Putamen (tissue), 1 donor: Measurements from ENCODE around the gene MARVELD3.
"Not testable (repeated sequence)": the region's sequence is repeated elsewhere in the genome, so short reads cannot be mapped to it uniquely, and the experiment has no call there.

Source experiments
- DNase-seq: peaks from one replicate; pipeline ENCODE4 v3.0.0-alpha.2; 2016; ENCODE audit warnings: low spot score

Gene MARVELD3

DNA sequence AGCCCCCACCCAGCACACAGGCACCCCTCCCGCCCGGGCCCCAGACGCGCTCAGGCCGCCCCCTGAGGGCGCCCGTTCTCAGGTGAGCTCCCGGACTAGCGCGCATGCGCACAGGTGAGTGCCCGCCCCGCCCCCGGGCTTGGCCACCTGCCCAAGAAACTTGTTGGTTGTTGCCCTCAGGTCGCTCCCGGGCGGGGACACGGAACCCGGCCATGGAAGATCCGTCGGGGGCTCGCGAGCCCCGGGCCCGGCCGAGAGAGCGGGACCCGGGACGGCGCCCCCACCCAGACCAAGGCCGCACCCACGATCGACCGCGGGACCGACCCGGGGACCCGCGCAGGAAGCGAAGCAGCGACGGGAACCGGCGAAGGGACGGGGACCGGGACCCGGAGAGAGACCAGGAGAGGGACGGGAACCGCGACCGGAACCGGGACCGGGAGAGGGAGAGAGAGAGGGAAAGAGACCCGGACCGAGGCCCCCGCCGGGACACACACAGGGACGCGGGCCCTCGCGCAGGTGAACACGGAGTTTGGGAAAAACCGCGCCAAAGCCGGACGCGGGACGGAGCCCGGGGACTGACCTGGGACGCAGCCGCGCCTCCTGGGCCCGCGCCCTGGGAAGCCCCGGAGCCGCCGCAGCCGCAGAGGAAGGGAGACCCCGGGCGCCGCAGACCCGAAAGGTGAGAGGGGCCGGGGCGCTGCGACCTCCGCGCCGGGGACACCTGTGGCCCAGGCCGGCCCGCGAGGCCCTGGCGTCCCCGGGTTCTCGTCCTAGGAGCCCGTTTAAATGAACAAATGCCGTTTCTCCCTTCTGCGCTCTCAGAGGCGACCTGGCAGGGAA lies at the start of gene MARVELD3:
Gene MARVELD3, plus strand, starts transcription at position 167 of the 840 bp plus-strand sequence. Its CDS starts 46 bp downstream, at position 213.
- no peak for DNase-seq

DNA sequence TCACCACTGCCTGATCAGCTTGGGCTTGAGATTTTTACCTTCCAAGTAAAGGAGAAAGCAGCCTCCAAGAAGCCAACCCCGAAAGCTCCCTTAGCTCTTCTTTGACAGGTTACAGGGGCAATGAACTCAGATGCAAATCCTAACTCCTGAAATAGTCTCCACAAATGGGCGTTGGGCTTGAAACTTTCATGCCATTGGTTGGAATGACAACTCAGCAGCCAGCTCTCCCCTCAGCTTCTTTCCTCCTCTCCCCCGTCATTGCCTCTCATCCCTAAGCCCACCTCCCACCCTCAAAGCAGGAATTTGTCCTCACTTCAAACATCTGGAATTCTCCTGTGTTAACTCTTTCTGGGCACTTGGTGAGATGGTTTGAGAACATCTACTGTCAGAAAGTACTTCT lies 49.0 kb upstream of the MARVELD3 start, which contains the start of gene TAT:
Gene TAT, minus strand, starts transcription at position 122 of the 400 bp plus-strand sequence. CDS start 677 bp downstream, outside the sequence.
- DNase-seq, result no peak

GRCh38 chr16:71582553-71582848 lies 43.5 kb upstream of the MARVELD3 start:
- not testable (repeated sequence) for DNase-seq

- no peak for DNase-seq
These were observed 41.3 kb upstream of the MARVELD3 start for GRCh38 chr16:71584543-71585317.

DNA sequence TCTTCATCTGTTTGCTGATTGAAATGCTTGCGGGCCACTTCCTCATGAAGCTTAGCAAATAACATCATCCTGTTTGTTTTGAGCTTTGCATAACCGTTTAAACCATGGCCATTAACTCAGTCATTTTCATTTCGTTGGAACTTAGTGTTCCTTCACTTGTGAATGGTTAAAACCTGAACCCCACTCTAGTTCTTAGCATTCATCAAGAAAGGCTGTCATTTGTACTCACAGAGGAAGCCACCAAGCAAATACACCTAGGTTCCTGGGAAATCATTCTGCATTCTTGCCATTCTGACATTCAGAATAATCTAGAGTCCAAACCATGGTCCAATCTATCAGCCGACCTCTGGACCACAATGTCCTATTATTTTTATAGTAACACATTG lies 40.7 kb upstream of the MARVELD3 start:
- no peak for DNase-seq

- DNase-seq, result not testable (repeated sequence)
These were observed 36.6 kb upstream of the MARVELD3 start for GRCh38 chr16:71589334-71589733.

DNA sequence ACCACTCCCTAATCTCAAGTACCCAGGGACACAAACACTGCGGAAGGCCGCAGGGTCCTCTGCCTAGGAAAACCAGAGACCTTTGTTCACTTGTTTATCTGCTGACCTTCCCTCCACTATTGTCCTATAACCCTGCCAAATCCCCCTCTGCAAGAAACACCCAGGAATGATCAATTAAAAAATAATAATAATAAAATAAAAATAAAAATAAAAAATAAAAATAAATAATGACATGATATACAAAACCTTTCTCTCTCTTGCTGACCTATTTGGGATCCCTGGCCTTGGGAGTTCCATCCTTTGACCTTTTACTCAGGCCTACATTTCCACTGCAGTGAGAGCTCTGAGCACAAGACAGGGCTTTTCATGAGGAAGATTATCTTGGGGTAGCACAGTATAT lies 35.9 kb upstream of the MARVELD3 start:
- DNase-seq, result not testable (repeated sequence)

GRCh38 chr16:71590584-71590983 lies 35.4 kb upstream of the MARVELD3 start:
- DNase-seq, result no peak

DNA sequence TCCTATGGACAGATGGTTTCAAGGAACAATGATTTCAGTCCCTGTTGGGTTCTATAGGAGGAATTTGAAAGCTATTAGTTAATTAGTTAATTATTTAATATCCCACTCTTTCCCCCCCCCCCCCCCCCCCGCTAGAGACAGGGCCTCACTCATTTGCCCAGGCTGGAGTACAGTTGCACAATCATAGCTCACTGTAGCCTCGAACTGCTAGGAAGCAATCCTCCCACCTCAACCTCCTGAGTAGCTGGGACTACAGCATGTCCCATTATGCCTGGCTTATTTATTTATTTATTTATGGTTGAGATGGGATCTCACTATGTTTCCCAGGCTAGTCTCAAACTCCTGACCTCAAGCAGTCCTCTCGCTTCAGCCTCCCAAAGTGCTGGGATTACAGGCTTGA lies 34.1 kb upstream of the MARVELD3 start:
- DNase-seq, result no peak

DNA sequence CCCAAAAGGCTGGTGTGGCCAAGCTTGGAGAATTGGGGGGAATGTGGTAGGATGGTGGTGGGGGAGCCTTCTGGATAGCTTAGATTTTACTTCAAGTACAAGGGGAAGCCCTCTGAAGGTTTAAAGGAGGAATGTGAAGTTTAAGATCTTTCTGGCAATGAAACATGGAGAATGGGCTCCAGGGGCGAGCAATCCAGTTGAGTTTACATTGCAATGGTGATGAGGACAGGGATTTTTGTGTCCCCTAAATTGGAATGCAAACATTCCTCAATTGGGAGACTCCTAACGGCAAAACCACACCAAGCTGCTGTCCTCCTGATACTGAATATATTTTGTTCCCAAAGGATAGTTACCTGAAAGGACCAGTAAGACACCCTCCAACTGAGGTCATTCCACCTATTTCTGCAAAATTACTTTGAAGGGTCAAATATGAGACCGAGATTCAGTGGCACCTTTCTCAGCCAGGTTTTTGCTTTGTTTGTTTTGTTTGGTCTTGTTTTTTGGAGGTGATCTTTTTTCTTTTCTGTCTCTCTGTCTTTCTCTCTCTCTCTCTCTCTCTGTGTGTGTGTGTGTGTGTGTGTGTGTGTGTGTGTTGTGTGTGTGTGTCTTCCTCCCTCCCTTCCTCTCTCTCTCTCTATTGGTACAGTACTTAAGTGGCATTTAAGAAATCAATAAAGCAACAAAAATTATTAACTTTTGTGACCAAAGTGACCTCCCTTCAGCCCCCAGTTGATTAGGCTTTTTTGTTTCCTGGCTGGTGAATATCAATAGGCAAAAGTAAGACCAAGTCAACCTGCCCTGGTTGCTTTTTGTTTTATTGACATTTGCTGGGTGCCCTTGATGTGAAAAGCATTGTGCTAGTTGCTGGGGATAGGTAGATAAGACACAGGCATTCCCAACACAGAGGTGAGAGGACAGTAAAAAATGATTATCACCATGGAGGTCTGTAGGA lies 32.7 kb upstream of the MARVELD3 start:
- no peak for DNase-seq

- DNase-seq, result no peak
These were observed 31.9 kb upstream of the MARVELD3 start for GRCh38 chr16:71594000-71594646.

GRCh38 chr16:71595340-71595826 lies 30.6 kb upstream of the MARVELD3 start:
- not testable (repeated sequence) for DNase-seq

DNA sequence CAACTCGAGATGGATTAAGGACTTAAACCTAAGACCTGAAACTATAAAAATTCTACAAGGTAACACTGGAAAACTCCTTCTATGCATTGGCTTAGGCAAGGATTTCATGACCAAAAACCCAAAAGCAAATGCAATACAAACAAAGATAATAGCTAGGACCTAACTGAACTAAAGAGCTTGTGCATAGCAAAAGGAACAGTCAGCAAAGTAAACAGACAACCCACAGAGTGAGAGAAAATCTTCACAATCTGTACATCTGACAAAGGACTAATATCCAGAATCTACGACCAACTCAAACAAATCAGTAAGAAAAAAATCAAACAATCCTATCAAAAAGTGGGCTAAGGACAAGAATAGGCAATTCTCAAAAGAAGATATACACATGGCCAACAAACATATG lies 27.6 kb upstream of the MARVELD3 start:
- DNase-seq, result not testable (repeated sequence)

DNA sequence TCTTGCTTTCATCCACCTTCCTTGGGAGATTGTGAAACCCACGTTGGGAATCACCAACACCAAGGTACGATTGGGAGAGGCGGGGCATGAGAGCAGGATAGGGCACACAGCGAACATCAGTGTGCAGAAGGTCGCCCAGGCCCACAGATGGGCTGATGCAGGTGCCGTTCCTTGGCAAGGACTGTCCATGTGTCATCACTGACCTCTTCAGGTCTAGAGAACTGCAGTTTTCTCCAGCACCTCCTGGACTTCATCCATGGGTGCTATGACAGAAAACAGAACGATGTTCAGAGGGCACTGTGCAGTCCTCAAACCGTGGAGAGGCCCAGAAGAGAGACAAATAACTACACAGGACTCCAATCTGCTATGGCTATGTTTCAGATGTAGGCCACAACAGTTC lies 25.2 kb upstream of the MARVELD3 start:
- no peak for DNase-seq

DNA sequence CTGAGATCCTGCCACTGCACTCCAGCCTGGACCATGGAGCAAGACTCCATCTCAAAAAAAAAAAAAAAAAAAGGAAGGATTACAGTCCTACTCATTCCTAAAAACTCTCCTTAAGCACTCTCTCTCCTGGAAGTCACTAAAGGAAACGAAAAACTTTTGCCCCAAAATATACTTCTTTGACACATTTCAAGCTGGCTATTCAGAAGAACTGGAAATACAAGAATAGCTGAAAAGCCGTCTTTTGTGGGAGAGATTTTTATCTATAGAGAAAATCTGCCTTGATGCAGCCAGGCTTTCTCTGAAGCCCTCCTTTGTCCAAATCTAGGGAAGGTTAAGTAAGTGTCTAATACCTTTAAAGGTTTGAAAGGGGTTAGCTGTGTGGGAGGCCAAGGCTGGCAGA lies 16.9 kb upstream of the MARVELD3 start:
- no peak for DNase-seq

- DNase-seq, result no peak
These were observed 15.5 kb upstream of the MARVELD3 start for GRCh38 chr16:71610447-71610846.

DNA sequence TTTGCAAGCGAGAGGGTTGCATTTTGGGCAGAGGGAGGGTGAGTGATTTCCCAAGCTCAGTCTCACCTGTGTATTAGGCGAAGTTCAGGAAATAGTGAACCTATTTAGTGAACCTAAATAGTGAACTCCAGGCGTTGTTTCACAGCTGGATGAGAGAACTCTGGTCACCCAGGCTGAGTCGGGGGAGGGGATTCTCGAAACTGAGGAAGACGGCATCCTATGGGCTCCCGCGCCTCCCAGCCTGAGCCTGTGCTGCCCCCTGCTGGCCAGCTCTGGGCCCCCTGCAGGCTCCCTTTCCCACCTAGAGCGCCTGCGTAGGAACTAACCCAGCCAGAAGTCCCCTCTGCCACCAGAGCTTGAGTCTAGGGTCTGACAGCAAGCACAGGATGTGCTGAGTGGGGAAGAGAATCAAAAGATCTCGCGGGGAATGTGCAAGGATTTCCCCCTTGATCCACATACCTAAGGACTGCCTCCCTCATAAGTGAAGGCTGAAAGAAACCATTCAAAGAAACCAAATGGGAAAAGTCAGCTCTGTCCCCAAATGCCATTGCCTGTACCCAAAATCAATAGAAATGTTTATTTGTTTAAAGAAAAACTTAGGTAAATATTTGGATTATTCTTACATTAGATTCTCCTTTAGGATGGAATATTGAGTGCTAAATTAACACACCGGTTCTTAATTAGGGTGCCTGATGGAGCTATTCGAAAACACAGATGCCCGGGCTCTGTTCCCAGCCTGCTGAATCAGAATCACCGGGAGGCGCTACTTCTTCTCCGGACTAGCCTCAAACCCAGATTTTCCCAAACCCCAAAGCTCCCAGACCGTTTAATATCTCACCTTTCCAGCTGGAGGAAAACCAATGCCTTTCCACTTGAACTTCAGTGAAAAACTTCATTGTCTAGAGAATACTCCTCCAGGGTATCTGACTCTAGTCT lies 14.8 kb upstream of the MARVELD3 start:
- DNase-seq, result peak; percentile 33

- DNase-seq, result not testable (repeated sequence)
These were observed 11.0 kb upstream of the MARVELD3 start for GRCh38 chr16:71614956-71615355.

DNA sequence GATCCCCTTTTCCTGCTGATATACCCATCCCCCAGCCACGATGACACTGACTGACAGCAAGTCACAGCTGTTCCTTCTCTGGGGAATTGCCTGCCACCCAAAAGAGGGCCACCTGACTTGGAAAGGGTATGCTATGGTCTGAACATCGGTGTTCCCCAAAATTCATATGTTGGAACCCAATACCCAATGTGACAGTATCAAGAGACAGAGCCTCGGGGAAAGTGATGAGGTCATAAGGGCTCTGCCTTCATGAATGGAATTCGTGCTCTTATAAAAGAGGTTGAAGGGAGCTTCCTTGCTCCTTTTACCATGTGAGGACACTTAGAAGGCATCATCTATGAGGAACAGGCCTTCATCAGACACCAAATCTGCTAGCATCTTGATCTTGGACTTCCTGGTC lies 7.6 kb upstream of the MARVELD3 start:
- DNase-seq, result no peak

- DNase-seq, result no peak
These were observed 3.9 kb upstream of the MARVELD3 start for GRCh38 chr16:71622088-71622487.
